H1 (cell line): ENCODE results near the gene PTPRJ. TPM values are rescaled to one million over a fixed set of nuclear protein-coding genes. Genes with fewer than 3 reads are reported as not detected.

Experiments used
- CTCF ChIA-PET: fragments of 300-600 bp; sonication (Branson Sonifier 250); formaldehyde crosslinking; loops from one replicate; lab custom pipeline; 2021; ENCODE audit not compliant: partially characterized antibody; lab: Charles Lee
- POLR2A ChIA-PET: fragments of 300-600 bp; sonication (Branson Sonifier 250); formaldehyde crosslinking; loops from one replicate; lab custom pipeline; 2021; ENCODE audit warnings: inconsistent platforms; ENCODE audit not compliant: partially characterized antibody; lab: Charles Lee
- DNase-seq, 2 experiments: peaks; one replicate each; pipeline versions ENCODE4 v3.0.0 to v3.0.0-alpha.2; 2010 to 2022; ENCODE audit warnings: low spot score in 2 of 2, low read depth in 1 of 2, mixed read lengths in 1 of 2
- FAIRE-seq: peaks from 2 replicates; lab custom pipeline; 2011; peaks lifted over from hg19 to GRCh38; lab: Jason Lieb, UNC
- H2AFZ ChIP-seq: 2 replicates; pipeline ENCODE4 v1.8.1; 2012; ENCODE audit warnings: low read length, inconsistent platforms
- H2AK5ac ChIP-seq: 2 replicates; pipeline ENCODE4 v1.6.1; 2013; ENCODE audit warnings: low read depth, low read length
- H2BK120ac ChIP-seq: replicated peaks from 2 replicates; pipeline ENCODE3; 2013; ENCODE audit warnings: low read depth, low read length, inconsistent platforms
- H2BK12ac ChIP-seq: 2 replicates; pipeline ENCODE4 v1.6.1; 2013; ENCODE audit warnings: low read depth, low read length
- H2BK15ac ChIP-seq: 2 replicates; pipeline ENCODE4 v1.6.1; 2013; ENCODE audit warnings: low read length
- H2BK20ac ChIP-seq: 2 replicates; pipeline ENCODE4 v1.6.1; 2013; ENCODE audit warnings: low read length
- H2BK5ac ChIP-seq: 2 replicates; pipeline ENCODE4 v1.6.1; 2013; ENCODE audit warnings: low read depth, low read length
- H3K14ac ChIP-seq: 2 replicates; pipeline ENCODE4 v1.6.1; 2013; ENCODE audit warnings: inconsistent platforms; ENCODE audit not compliant: insufficient read length
- H3K18ac ChIP-seq: 2 replicates; pipeline ENCODE4 v1.6.1; 2013; ENCODE audit warnings: low read length; ENCODE audit errors: extremely low read depth
- H3K23ac ChIP-seq: 2 replicates; pipeline ENCODE4 v1.6.1; 2013; ENCODE audit warnings: inconsistent platforms; ENCODE audit not compliant: insufficient read length
- H3K23me2 ChIP-seq: 2 replicates; pipeline ENCODE4 v1.6.1; 2013; ENCODE audit warnings: low read depth, low read length
- H3K27ac ChIP-seq: 2 replicates; pipeline ENCODE4 v1.6.1; 2011; ENCODE audit warnings: low read depth, low read length, inconsistent platforms
- H3K27me3 ChIP-seq, 4 experiments: replicated peaks in 1 of 4; 1 replicate in 1 of 4; 2 replicates in 3 of 4; pipeline versions ENCODE4 v1.6.1 to v1.8.1; 2011 to 2013; ENCODE audit warnings: low read length in 3 of 4, mild to moderate bottlenecking in 3 of 4, inconsistent platforms in 2 of 4, mixed read lengths in 2 of 4, moderate library complexity in 1 of 4; ENCODE audit not compliant: control insufficient read depth in 3 of 4, insufficient read depth in 3 of 4; ENCODE audit errors: extremely low read depth in 1 of 4
- H3K36me3 ChIP-seq, 4 experiments: 2 replicates each; pipeline versions ENCODE4 v1.6.1 to v1.8.1; 2011 to 2013; ENCODE audit warnings: mild to moderate bottlenecking in 4 of 4, low read length in 3 of 4, moderate library complexity in 2 of 4, control low read depth in 1 of 4, inconsistent platforms in 1 of 4; ENCODE audit not compliant: insufficient read depth in 4 of 4, control insufficient read depth in 2 of 4
- H3K4ac ChIP-seq: replicated peaks from 2 replicates; pipeline ENCODE3; 2013; ENCODE audit warnings: low read length, low read depth, mixed read lengths, inconsistent platforms; ENCODE audit not compliant: insufficient read length
- H3K4me1 ChIP-seq, 4 experiments: replicated peaks in 1 of 4; 1 replicate in 1 of 4; 2 replicates in 3 of 4; pipeline versions ENCODE4 v1.6.1 to v1.8.1; 2011 to 2013; ENCODE audit warnings: low read length in 3 of 4, inconsistent platforms in 2 of 4, mixed read lengths in 1 of 4; ENCODE audit not compliant: insufficient read depth in 4 of 4, control insufficient read depth in 3 of 4
- H3K4me2 ChIP-seq, 2 experiments: 2 replicates each; pipeline versions ENCODE4 v1.6.1 to v1.8.1; 2011 to 2013; ENCODE audit warnings: low read depth in 2 of 2, low read length in 2 of 2, control low read depth in 1 of 2, inconsistent platforms in 1 of 2, mild to moderate bottlenecking in 1 of 2; ENCODE audit not compliant: insufficient read depth in 1 of 2
- H3K4me3 ChIP-seq, 4 experiments: fragments of 200-600, 300-600 bp in 1 of 4; sonication (generic), shearing (Covaris generic), sonication (Bioruptor Twin) in 1 of 4; 2 replicates each; pipeline versions ENCODE4 v1.5.1 to v1.8.1; 2011 to 2016; ENCODE audit warnings: low read length in 4 of 4, low read depth in 3 of 4, control low read depth in 2 of 4, inconsistent platforms in 2 of 4, mild to moderate bottlenecking in 2 of 4, mixed read lengths in 1 of 4, moderate library complexity in 1 of 4; ENCODE audit not compliant: insufficient read depth in 2 of 4; ENCODE audit errors: extremely low read depth in 1 of 4
- H3K56ac ChIP-seq: replicated peaks from 2 replicates; pipeline ENCODE3; 2013; ENCODE audit warnings: low read depth, mild to moderate bottlenecking, mixed read lengths, low read length, inconsistent platforms; ENCODE audit not compliant: insufficient read length
- H3K79me1 ChIP-seq: 2 replicates; pipeline ENCODE4 v1.6.1; 2013; ENCODE audit warnings: low read depth, low read length, control low read depth
- H3K79me2 ChIP-seq, 2 experiments: 2 replicates each; pipeline versions ENCODE4 v1.6.1 to v1.8.1; 2012 to 2013; ENCODE audit warnings: low read length in 2 of 2, mild to moderate bottlenecking in 2 of 2, inconsistent platforms in 1 of 2; ENCODE audit not compliant: insufficient read depth in 2 of 2, control insufficient read depth in 1 of 2
- H3K9ac ChIP-seq, 4 experiments: replicated peaks in 1 of 4; 1 replicate in 1 of 4; 2 replicates in 3 of 4; pipeline versions ENCODE4 v1.6.1 to v1.8.1; 2011 to 2013; ENCODE audit warnings: low read depth in 3 of 4, low read length in 3 of 4, control low read depth in 2 of 4, mild to moderate bottlenecking in 2 of 4, moderate library complexity in 2 of 4, inconsistent platforms in 1 of 4; ENCODE audit errors: extremely low read depth in 1 of 4
- H3K9me3 ChIP-seq, 2 experiments: 2 replicates each; pipeline versions ENCODE4 v1.6.1 to v1.8.1; 2012 to 2013; ENCODE audit warnings: mild to moderate bottlenecking in 2 of 2, moderate library complexity in 2 of 2, control low read depth in 1 of 2, inconsistent platforms in 1 of 2, low read depth in 1 of 2, low read length in 1 of 2, mixed read lengths in 1 of 2; ENCODE audit not compliant: insufficient read depth in 2 of 2
- H4K20me1 ChIP-seq, 2 experiments: replicated peaks in 1 of 2; 2 replicates each; pipeline versions ENCODE3 to v1.8.1; 2011 to 2013; ENCODE audit warnings: inconsistent platforms in 2 of 2, low read length in 2 of 2, mild to moderate bottlenecking in 1 of 2; ENCODE audit not compliant: insufficient read depth in 2 of 2, control insufficient read depth in 1 of 2
- H4K5ac ChIP-seq: 2 replicates; pipeline ENCODE4 v1.6.1; 2013; ENCODE audit warnings: low read length, low read depth, mixed read lengths, inconsistent platforms; ENCODE audit not compliant: insufficient read length
- H4K8ac ChIP-seq: 2 replicates; pipeline ENCODE4 v1.8.0; 2013; ENCODE audit warnings: mild to moderate bottlenecking, moderate library complexity, low read length, inconsistent platforms; ENCODE audit not compliant: insufficient read depth; ENCODE audit errors: extremely low read depth
- H4K91ac ChIP-seq: replicated peaks from 2 replicates; pipeline ENCODE3; 2013; ENCODE audit warnings: low read length, mixed read lengths, inconsistent platforms; ENCODE audit not compliant: insufficient read length
- POLR2AphosphoS5 ChIP-seq: IDR thresholded peaks from 2 replicates; pipeline ENCODE4 v1.6.1; 2011; ENCODE audit warnings: low read depth, low read length
- SIN3A ChIP-seq, 2 experiments: IDR thresholded peaks in 1 of 2; conservative IDR thresholded peaks in 1 of 2; 2 replicates each; pipeline ENCODE4 v1.6.1; 2011 to 2012; ENCODE audit warnings: low read length in 2 of 2, improper control_type of control experiment in 1 of 2, low read depth in 1 of 2, mild to moderate bottlenecking in 1 of 2
- WGBS, 2 experiments: shearing (Covaris generic) in 1 of 2; methylation state at CpG; one replicate each; pipeline versions ENCODE4 v1.1.6 to v1.1.7; 2013 to 2015; ENCODE audit warnings: low lambda C conversion rate in 2 of 2, mixed read lengths in 2 of 2, inconsistent platforms in 1 of 2, low coverage in 1 of 2, missing lambda C conversion rate in 1 of 2; ENCODE audit not compliant: insufficient replicate concordance in 2 of 2, insufficient coverage in 1 of 2, insufficient read length in 1 of 2; ENCODE audit errors: extremely low coverage in 1 of 2, missing lambda C conversion rate in 1 of 2; 5-methylcytosine and 5-hydroxymethylcytosine counted together
- polyA plus RNA-seq, 7 experiments: library from polyadenylated mRNA; depleted of rRNA in 3 of 7; stranded (reverse) in 5 of 7; unstranded in 2 of 7; fragments of >200 nt in 5 of 7; fragments of 200-250 nt in 2 of 7; gene quantifications; 1 replicate in 5 of 7; 2 replicates in 1 of 7; 4 replicates in 1 of 7; pipeline versions ENCODE4 v1.2.1 to v1.2.3, GENCODE V29; 2011 to 2013; ENCODE audit warnings: missing spikeins in 2 of 7, mixed read lengths in 2 of 7
- total RNA-seq: library from RNA; stranded (reverse); fragmentation: NEBNext Ultra II Directional; extraction: Animal tissue kit (Norgen Biotek cat#: 25700); gene quantifications from 2 replicates; pipeline ENCODE4 v1.2.1, GENCODE V29; 2021

PTPRJ gene
- total and polyA plus RNA-seq, 2 of the 8 experiments (the other 6 are each of a cell fraction or from before 2014, with no cell fraction given) = 4.4 to 22.6 TPM

GRCh38 chr11:48163360-48164100 is 183.2 kb downstream of the PTPRJ start:
- Histone ChIP-seq H3K36me3 (no peaks in the 10 kb centered on the region), H3K9ac (no peak overlapping the region), H2BK120ac (no peak overlapping the region), H3K56ac (no peak overlapping the region), H3K79me1 (no peaks in the 10 kb centered on the region), H3K9me3 (no peaks in the 10 kb centered on the region), H3K4ac (no peak overlapping the region), H4K91ac (no peak overlapping the region), H3K14ac (no peak overlapping the region), H3K79me2 (no peaks in the 10 kb centered on the region), H3K4me2 (no peak overlapping the region), H3K27me3 (no peaks in the 10 kb centered on the region), H2AK5ac (no peak overlapping the region), H3K27ac (no peak overlapping the region), H4K5ac (no peak overlapping the region), H3K23me2 (no peaks in the 10 kb centered on the region; the same call in 1 of the 2 replicates), H4K20me1 (no peaks in the 10 kb centered on the region), H4K8ac (no peak overlapping the region), H2BK15ac (no peak overlapping the region), H3K4me1 (no peaks in the 10 kb centered on the region), H3K18ac (no peak overlapping the region), H2BK12ac (no peak overlapping the region), H3K23ac (no peak overlapping the region), H3K4me3 (no peak overlapping the region), H2BK20ac (no peak overlapping the region), H2AFZ (no peak overlapping the region), H2BK5ac (no peak overlapping the region)
- TF ChIP-seq POLR2AphosphoS5 = no peak
- no peak for TF ChIP-seq SIN3A (conservative IDR thresholded peaks at IDR 0.05 in 1 of 2, IDR thresholded peaks at IDR 0.05 in 1 of 2; ENCODE audit: low read depth in 1 of 2, low read length in 2 of 2)
- DNase-seq (no peak), FAIRE-seq (no peak)
- CTCF ChIA-PET = interaction anchor here (0.5 to 2.1 kb wide), 2 partner anchors 9 to 164 kb away, joined by 3 to 9 read pairs; no protein-coding TSS in a partner anchor
- POLR2A ChIA-PET = no interaction called here
- 94% methylated on average over 12 of the region's 12 CpGs; no CpG with 5 or more reads in 1 of the 2 experiments for WGBS, 2 experiments
